ENCODE measurements around the gene MEGF11. TPM values are rescaled to one million over a fixed set of nuclear protein-coding genes. Genes with fewer than 3 reads are reported as not detected.

MEGF11 gene
- total RNA-seq, 5 donors from 2014 or later (not counting 1 experiment from before 2014, with no cell fraction given): 0.20 TPM; not detected in 4

DNA sequence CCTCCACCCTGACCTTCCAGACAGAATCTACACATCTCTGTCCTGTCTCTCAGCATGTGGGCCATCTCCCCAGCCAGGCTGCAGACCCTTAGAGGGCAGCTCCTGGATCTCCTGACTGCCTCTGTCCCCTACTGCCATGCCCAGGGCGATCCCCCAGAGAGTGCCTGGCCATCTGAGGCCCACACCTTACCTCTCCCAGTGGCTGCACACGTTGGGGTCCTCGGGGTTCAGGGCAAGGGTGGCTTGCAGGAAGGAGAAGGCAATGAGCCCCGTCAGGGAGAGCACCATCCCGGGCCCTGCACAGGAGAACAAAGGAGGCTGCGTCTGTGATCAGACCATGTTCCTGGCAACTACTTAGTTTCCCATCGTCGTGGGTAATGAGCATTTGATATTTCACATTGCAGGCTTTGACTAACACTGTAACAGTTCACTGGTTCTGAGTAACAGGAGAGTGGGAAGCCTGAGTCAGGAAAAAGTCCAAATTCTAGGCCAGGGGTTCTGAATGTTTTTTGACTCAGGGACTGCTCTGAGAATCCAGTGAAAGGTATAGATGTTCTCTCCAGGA lies 125.4 kb downstream of the MEGF11 start:
- DNase-seq (no peak), ATAC-seq (replicated peaks in 1 of 4) (no peak)
- Mint-ChIP-seq H3K36me3 (no peaks in the 10 kb centered on the region), H3K4me3 (no peak overlapping the region), H3K27me3 (peaks cover 12 to 40% of the 10 kb centered on the region in 2 donors), H3K27ac (no peak overlapping the region), H3K9me3 (no peaks in the 10 kb centered on the region), H3K4me1 (no peaks in the 10 kb centered on the region)
- no peak overlapping the region for H3K4me3 ChIP-seq (ENCODE audit: control insufficient read depth in 1 of 2, extremely low read depth in 1 of 2, low read length in 1 of 2)
- H3K36me3 ChIP-seq (ENCODE audit: control insufficient read depth in 2 of 2, extremely low read depth in 1 of 2, insufficient read depth in 1 of 2, low read length in 1 of 2): no peaks in the 10 kb centered on the region
- ChIA-PET CTCF (no interaction called here), POLR2A (no interaction called here)
- 55% methylated on average over 7 of the region's 8 CpGs for WGBS (ENCODE audit: insufficient coverage)
- no peaks in the 10 kb centered on the region for H3K9me3 ChIP-seq
- peaks cover 0 to 42% of the 10 kb centered on the region in 2 experiments for H3K27me3 ChIP-seq (replicated peaks in 1 of 2; ENCODE audit: control insufficient read depth in 2 of 2, extremely low read depth in 1 of 2, insufficient read depth in 2 of 2, low read length in 1 of 2)
- H3K4me1 ChIP-seq (ENCODE audit: control insufficient read depth in 1 of 2, extremely low read depth in 1 of 2, insufficient read depth in 2 of 2, low read length in 2 of 2): no peaks in the 10 kb centered on the region
- no peak overlapping the region for H3K27ac ChIP-seq (ENCODE audit: low read length)

DNA sequence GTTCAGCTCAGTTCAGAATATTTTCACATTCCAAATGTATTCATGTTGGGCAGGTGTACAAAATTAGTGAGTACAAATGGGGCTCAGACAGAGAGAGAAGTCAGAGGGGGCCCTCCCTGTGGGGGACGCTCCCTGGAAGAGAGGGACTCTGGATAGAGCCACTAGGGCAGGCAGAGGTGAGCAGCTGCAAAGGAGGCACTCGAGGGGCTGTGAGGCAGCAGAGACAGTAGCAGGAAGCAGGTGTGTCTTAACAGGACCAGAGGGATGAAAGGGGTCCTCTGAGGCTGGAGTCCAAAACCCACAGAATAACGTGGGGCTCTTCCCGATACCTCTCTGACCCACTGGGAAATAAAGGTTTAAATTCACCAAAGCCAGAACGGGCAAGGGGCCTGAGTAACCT lies 127.1 kb downstream of the MEGF11 start:
- WGBS (ENCODE audit: insufficient coverage): 55% methylated on average over 5 of the region's 5 CpGs
- H3K27me3 Mint-ChIP-seq: peaks cover 12 to 46% of the 10 kb centered on the region in 2 donors
- no peaks in the 10 kb centered on the region for H3K36me3 Mint-ChIP-seq
- Histone ChIP-seq H3K9me3 (no peaks in the 10 kb centered on the region), H3K36me3 (ENCODE audit: control insufficient read depth in 2 of 2, extremely low read depth in 1 of 2, insufficient read depth in 1 of 2, low read length in 1 of 2) (no peaks in the 10 kb centered on the region), H3K4me1 (ENCODE audit: control insufficient read depth in 1 of 2, extremely low read depth in 1 of 2, insufficient read depth in 2 of 2, low read length in 2 of 2) (no peaks in the 10 kb centered on the region), H3K27me3 (replicated peaks in 1 of 2; ENCODE audit: control insufficient read depth in 2 of 2, extremely low read depth in 1 of 2, insufficient read depth in 2 of 2, low read length in 1 of 2) (peaks cover 0 to 40% of the 10 kb centered on the region in 2 experiments), H3K27ac (ENCODE audit: low read length) (no peak overlapping the region), H3K4me3 (ENCODE audit: control insufficient read depth in 1 of 2, extremely low read depth in 1 of 2, low read length in 1 of 2) (no peak overlapping the region)
- H3K4me1 Mint-ChIP-seq: no peaks in the 10 kb centered on the region
- DNase-seq (no peak), ATAC-seq (replicated peaks in 1 of 4) (no peak)
- POLR2A ChIA-PET: no interaction called here
- no peak overlapping the region for H3K4me3 Mint-ChIP-seq
- CTCF ChIA-PET: no interaction called here
- H3K27ac Mint-ChIP-seq: no peak overlapping the region
- H3K9me3 Mint-ChIP-seq: no peaks in the 10 kb centered on the region

DNA sequence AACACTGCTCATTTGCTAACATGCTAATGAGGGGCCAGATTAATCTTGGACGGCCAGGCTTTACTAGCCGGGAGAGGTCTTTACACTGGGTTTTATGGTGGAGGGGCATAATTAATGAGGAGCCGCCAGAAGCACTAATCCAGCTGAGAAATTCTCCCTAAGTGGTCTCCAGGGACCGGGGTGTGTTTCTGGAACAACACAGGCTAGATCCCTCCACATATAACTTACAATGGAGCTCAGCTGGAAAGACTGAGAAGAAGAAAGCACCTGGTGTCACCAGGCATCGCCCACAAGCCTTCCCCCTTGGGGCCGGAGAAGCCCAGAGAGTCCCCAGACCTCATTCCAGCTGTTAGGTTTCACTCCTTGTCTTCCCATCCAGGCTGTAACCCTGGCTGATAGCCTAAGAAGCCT lies 127.5 kb downstream of the MEGF11 start:
- CTCF ChIA-PET: no interaction called here
- WGBS (ENCODE audit: insufficient coverage): 70% methylated on average over 2 of the region's 6 CpGs
- no peak overlapping the region for H3K4me3 ChIP-seq (ENCODE audit: control insufficient read depth in 1 of 2, extremely low read depth in 1 of 2, low read length in 1 of 2)

DNA sequence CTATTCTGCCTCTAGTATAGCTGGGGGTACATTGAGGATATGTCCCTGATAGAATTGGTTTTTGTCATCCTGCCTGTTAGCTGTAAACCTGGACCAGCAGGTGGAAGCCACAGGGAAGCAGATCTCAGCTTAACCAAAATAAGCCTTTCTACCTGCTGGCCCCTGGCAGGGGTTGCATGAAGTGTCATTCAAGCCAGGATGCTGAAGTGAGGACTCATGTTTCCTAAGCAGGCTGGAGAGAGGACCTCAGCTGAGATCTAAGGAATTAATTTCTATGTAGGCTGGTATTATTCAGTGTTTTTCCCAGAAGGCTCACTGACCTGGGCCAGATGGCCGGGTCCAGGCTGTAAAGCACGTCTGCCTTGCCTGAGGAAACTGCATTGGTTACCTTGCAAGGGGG lies 128.9 kb downstream of the MEGF11 start:
- H3K9me3 ChIP-seq: no peaks in the 10 kb centered on the region
- H3K27ac ChIP-seq (ENCODE audit: low read length): no peak overlapping the region
- no peak for ATAC-seq (replicated peaks in 1 of 4)
- CTCF ChIA-PET: interaction anchor here in 1 of 2 donors (0.7 kb wide), 1 partner anchor 279 kb away, joined by 7 read pairs; no protein-coding TSS in a partner anchor
- 38% methylated on average over 2 of the region's 2 CpGs for WGBS (ENCODE audit: insufficient coverage)
- H3K36me3 ChIP-seq (ENCODE audit: control insufficient read depth in 2 of 2, extremely low read depth in 1 of 2, insufficient read depth in 1 of 2, low read length in 1 of 2): no peaks in the 10 kb centered on the region
- Mint-ChIP-seq H3K27ac (no peak overlapping the region), H3K4me3 (no peak overlapping the region), H3K4me1 (no peaks in the 10 kb centered on the region), H3K27me3 (peaks cover 7 to 38% of the 10 kb centered on the region in 2 donors), H3K36me3 (no peaks in the 10 kb centered on the region), H3K9me3 (no peaks in the 10 kb centered on the region)
- no peaks in the 10 kb centered on the region for H3K4me1 ChIP-seq (ENCODE audit: control insufficient read depth in 1 of 2, extremely low read depth in 1 of 2, insufficient read depth in 2 of 2, low read length in 2 of 2)
- POLR2A ChIA-PET: no interaction called here
- H3K4me3 ChIP-seq (ENCODE audit: control insufficient read depth in 1 of 2, extremely low read depth in 1 of 2, low read length in 1 of 2): no peak overlapping the region
- H3K27me3 ChIP-seq (replicated peaks in 1 of 2; ENCODE audit: control insufficient read depth in 2 of 2, extremely low read depth in 1 of 2, insufficient read depth in 2 of 2, low read length in 1 of 2): peaks cover 0 to 36% of the 10 kb centered on the region in 2 experiments
- DNase-seq: no peak

More for the DNA sequence above, 127.5 kb downstream of the MEGF11 start:
- Mint-ChIP-seq H3K4me1 (no peaks in the 10 kb centered on the region), H3K4me3 (no peak overlapping the region), H3K9me3 (no peaks in the 10 kb centered on the region), H3K27ac (no peak overlapping the region), H3K36me3 (no peaks in the 10 kb centered on the region), H3K27me3 (peaks cover 12 to 45% of the 10 kb centered on the region in 2 donors)
- no peaks in the 10 kb centered on the region for H3K36me3 ChIP-seq (ENCODE audit: control insufficient read depth in 2 of 2, extremely low read depth in 1 of 2, insufficient read depth in 1 of 2, low read length in 1 of 2)
- no peaks in the 10 kb centered on the region for H3K9me3 ChIP-seq
- no peak overlapping the region for H3K27ac ChIP-seq (ENCODE audit: low read length)
- POLR2A ChIA-PET: no interaction called here
- DNase-seq (no peak), ATAC-seq (replicated peaks in 1 of 4) (no peak)
- H3K4me1 ChIP-seq (ENCODE audit: control insufficient read depth in 1 of 2, extremely low read depth in 1 of 2, insufficient read depth in 2 of 2, low read length in 2 of 2): no peaks in the 10 kb centered on the region
- H3K27me3 ChIP-seq (replicated peaks in 1 of 2; ENCODE audit: control insufficient read depth in 2 of 2, extremely low read depth in 1 of 2, insufficient read depth in 2 of 2, low read length in 1 of 2): peaks cover 0 to 36% of the 10 kb centered on the region in 2 experiments

DNA sequence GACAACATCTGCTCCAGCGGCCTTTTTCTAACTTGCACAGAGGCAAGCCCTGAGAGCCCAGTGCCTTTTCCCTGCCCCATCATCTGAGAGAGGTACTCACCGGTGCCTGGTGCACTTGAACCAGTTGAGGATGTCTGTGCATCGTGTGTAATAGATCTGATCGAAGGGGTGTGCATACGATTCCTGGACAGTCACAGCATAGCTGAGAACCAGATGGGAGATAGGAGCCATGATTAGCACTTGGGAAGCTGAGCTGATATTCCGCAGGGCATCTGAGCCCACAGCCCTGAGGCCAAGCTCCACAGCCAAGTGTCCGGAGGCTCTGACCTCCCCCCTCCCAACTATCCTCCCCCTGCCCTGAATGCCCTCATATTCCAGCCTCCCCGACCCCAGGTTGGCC lies 129.8 kb downstream of the MEGF11 start:
- POLR2A ChIA-PET: no interaction called here
- Mint-ChIP-seq H3K4me1 (no peaks in the 10 kb centered on the region), H3K9me3 (no peaks in the 10 kb centered on the region), H3K27me3 (peaks cover 7 to 32% of the 10 kb centered on the region in 2 donors), H3K4me3 (no peak overlapping the region), H3K27ac (no peak overlapping the region), H3K36me3 (no peaks in the 10 kb centered on the region)
- H3K4me1 ChIP-seq (ENCODE audit: control insufficient read depth in 1 of 2, extremely low read depth in 1 of 2, insufficient read depth in 2 of 2, low read length in 2 of 2): no peaks in the 10 kb centered on the region
- WGBS (ENCODE audit: insufficient coverage): 94% methylated on average over 6 of the region's 8 CpGs
- DNase-seq (no peak), ATAC-seq (replicated peaks in 1 of 4) (no peak)
- H3K9me3 ChIP-seq: no peaks in the 10 kb centered on the region
- CTCF ChIA-PET: interaction anchor here in 1 of 2 donors (0.7 kb wide), 1 partner anchor 278 kb away, joined by 7 read pairs; no protein-coding TSS in a partner anchor
- no peak overlapping the region for H3K27ac ChIP-seq (ENCODE audit: low read length)
- H3K36me3 ChIP-seq (ENCODE audit: control insufficient read depth in 2 of 2, extremely low read depth in 1 of 2, insufficient read depth in 1 of 2, low read length in 1 of 2): no peaks in the 10 kb centered on the region
- no peak overlapping the region for H3K4me3 ChIP-seq (ENCODE audit: control insufficient read depth in 1 of 2, extremely low read depth in 1 of 2, low read length in 1 of 2)
- peaks cover 0 to 33% of the 10 kb centered on the region in 2 experiments for H3K27me3 ChIP-seq (replicated peaks in 1 of 2; ENCODE audit: control insufficient read depth in 2 of 2, extremely low read depth in 1 of 2, insufficient read depth in 2 of 2, low read length in 1 of 2)

DNA sequence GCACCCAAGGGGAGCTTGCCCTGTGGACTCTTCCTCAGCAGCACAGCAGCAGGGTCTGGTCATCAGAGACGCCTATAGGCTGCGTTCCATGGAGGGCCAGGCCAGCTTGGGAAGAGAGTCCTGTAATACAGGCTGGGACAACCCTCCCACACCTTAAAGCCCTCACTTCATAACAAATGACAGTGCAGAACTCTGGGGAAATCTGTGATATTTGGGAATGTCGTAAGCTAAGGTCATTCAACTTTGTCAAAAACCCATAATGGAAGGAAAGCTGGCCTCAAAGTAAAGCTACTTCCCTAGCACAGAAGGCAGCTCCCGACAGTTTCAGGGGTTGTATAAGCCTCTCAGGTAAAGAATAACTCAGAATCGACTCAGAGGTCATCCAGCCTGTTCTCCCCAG lies 133.1 kb downstream of the MEGF11 start:
- no peak for ATAC-seq (replicated peaks in 1 of 4)
- no peak for DNase-seq
- no peaks in the 10 kb centered on the region for H3K9me3 ChIP-seq

More for the DNA sequence above, 133.1 kb downstream of the MEGF11 start:
- CTCF ChIA-PET: no interaction called here
- WGBS (ENCODE audit: insufficient coverage): no CpG with 5 or more reads among the region's 5 CpGs
- H3K36me3 Mint-ChIP-seq: no peaks in the 10 kb centered on the region
- Histone ChIP-seq H3K36me3 (ENCODE audit: control insufficient read depth in 2 of 2, extremely low read depth in 1 of 2, insufficient read depth in 1 of 2, low read length in 1 of 2) (no peaks in the 10 kb centered on the region), H3K4me1 (ENCODE audit: control insufficient read depth in 1 of 2, extremely low read depth in 1 of 2, insufficient read depth in 2 of 2, low read length in 2 of 2) (peaks cover 0 to 21% of the 10 kb centered on the region in 2 experiments), H3K27ac (ENCODE audit: low read length) (no peak overlapping the region), H3K27me3 (replicated peaks in 1 of 2; ENCODE audit: control insufficient read depth in 2 of 2, extremely low read depth in 1 of 2, insufficient read depth in 2 of 2, low read length in 1 of 2) (peaks cover 0 to 16% of the 10 kb centered on the region in 2 experiments), H3K4me3 (ENCODE audit: control insufficient read depth in 1 of 2, extremely low read depth in 1 of 2, low read length in 1 of 2) (no peak overlapping the region)
- POLR2A ChIA-PET: interaction anchor here in 1 of 2 donors (0.5 kb wide), 1 partner anchor 8 kb away, joined by 5 read pairs; no protein-coding TSS in a partner anchor
- no peak overlapping the region for H3K4me3 Mint-ChIP-seq
- H3K9me3 Mint-ChIP-seq: no peaks in the 10 kb centered on the region
- no peak overlapping the region for H3K27ac Mint-ChIP-seq
- H3K4me1 Mint-ChIP-seq: peaks cover 9 to 21% (median 12%) of the 10 kb centered on the region in 3 donors
- peaks cover 0 to 19% of the 10 kb centered on the region in 2 donors for H3K27me3 Mint-ChIP-seq

Data from T-cell (primary cell).